Testis (tissue), 2 donors: ENCODE results near the gene SPINK14.

Source experiments
- CTCF ChIP-seq, 3 experiments: fragments of 450-650 bp in 2 of 3; fragments of 200-600 bp in 1 of 3; sonication (generic) in 1 of 3; IDR thresholded peaks; one replicate each; pipeline ENCODE4 v1.5.1; 2016 to 2019; ENCODE audit warnings: antibody characterized with exemption in 3 of 3, mild to moderate bottlenecking in 2 of 3, moderate library complexity in 1 of 3
- POLR2A ChIP-seq: fragments of 450-650 bp; IDR thresholded peaks from one replicate; pipeline ENCODE4 v1.6.1; 2017; ENCODE audit warnings: antibody characterized with exemption, mild to moderate bottlenecking, moderate library complexity

GRCh38 chr5:148147415-148147814, 20.9 kb upstream of the SPINK14 start:
- TF ChIP-seq CTCF (IDR thresholded peaks at IDR 0.05) (no peak), POLR2A (no peak)
